ENCODE results near the gene PRRT4.

Gene PRRT4

DNA sequence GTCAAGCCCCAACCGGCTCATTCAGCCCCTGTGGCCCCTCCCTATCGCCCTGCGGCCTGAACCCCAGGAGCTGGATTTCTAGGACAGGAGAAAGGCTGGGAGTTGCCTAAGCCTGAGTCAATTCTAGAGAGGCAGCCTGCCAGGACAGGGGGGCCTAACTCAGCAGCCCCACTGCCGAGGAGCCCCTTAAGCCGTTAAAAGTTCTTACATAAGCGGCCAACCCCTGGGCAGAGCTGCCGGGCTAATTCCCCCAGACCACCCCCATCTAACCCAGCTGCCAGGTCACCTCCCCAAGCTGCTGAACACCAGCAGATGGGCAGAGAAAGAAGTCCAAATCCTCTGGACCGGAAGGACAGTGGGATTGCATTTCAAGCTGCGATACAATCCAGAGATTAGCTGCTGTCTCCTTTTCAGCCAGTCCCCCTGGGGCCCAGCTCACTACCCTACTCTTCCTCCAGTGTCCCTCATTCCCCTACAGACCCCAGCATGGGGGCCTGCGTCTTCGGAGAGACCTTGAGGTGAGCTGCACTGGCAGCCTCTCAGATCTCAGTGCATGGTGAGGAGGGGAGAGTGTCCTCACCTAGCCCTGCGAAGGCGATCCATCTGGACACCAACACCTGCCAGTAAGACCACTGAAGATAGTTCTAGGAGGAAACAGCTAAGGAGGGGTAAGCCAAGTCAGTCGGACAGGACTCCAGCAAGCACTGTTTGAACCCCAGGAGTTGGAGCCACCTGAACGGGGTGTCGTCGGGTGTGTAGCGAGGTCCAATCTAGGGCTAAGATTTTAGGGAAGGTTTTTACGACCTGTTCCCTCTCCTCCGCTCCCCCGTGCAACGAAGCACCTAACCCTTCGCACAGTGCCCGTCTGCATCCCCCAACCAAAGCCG lies 47.5 kb upstream of the PRRT4 start:
- peak overlapping the region; percentile 75 for H3K4me3 ChIP-seq (replicated peaks; ENCODE audit: insufficient read depth, low read length)
- peak in 1 of 2 experiments; percentile 75 for DNase-seq (ENCODE audit: low read depth in 1 of 2, low spot score in 1 of 2)
- TF ChIP-seq POLR2AphosphoS5 (IDR thresholded peaks at IDR 0.05; ENCODE audit: low read depth), result no peak
- no peak for TF ChIP-seq REST (IDR thresholded peaks at IDR 0.05; ENCODE audit: insufficient replicate concordance, low read depth)
- no peak for TF ChIP-seq GABPA (IDR thresholded peaks at IDR 0.05; ENCODE audit: low read depth)
- no peak for TF ChIP-seq CTCF (IDR thresholded peaks at IDR 0.05; ENCODE audit: insufficient read depth, low read length)
- H3K27ac ChIP-seq (replicated peaks), result peak overlapping the region; percentile 77
- H3K27me3 ChIP-seq (ENCODE audit: insufficient read depth, poor library complexity, severe bottlenecking), result no peaks in the 10 kb centered on the region

- DNase-seq (ENCODE audit: low read depth in 1 of 2, low spot score in 1 of 2), result peak in 1 of 2 experiments; percentile 52
- TF ChIP-seq REST (IDR thresholded peaks at IDR 0.05; ENCODE audit: insufficient replicate concordance, low read depth) (no peak), POLR2AphosphoS5 (IDR thresholded peaks at IDR 0.05; ENCODE audit: low read depth) (no peak), GABPA (IDR thresholded peaks at IDR 0.05; ENCODE audit: low read depth) (no peak), CTCF (IDR thresholded peaks at IDR 0.05; ENCODE audit: insufficient read depth, low read length) (no peak), SPI1 (IDR thresholded peaks at IDR 0.05; ENCODE audit: borderline replicate concordance, low read depth) (no peak)
- H3K27ac ChIP-seq (replicated peaks), result peak overlapping the region; percentile 77
- peak overlapping the region; percentile 75 for H3K4me3 ChIP-seq (replicated peaks; ENCODE audit: insufficient read depth, low read length)
- H3K27me3 ChIP-seq (ENCODE audit: insufficient read depth, poor library complexity, severe bottlenecking), result no peaks in the 10 kb centered on the region
Measured at GRCh38 chr7:128407751-128408708, 46.5 kb upstream of the PRRT4 start.

- no peaks in the 10 kb centered on the region for H3K27me3 ChIP-seq (ENCODE audit: insufficient read depth, poor library complexity, severe bottlenecking)
- no peak overlapping the region for H3K4me3 ChIP-seq (replicated peaks; ENCODE audit: insufficient read depth, low read length)
- peak overlapping the region; percentile 77 for H3K27ac ChIP-seq (replicated peaks)
- no peak for DNase-seq (ENCODE audit: low read depth in 1 of 2, low spot score in 1 of 2)
- TF ChIP-seq REST (IDR thresholded peaks at IDR 0.05; ENCODE audit: insufficient replicate concordance, low read depth) (no peak), CTCF (IDR thresholded peaks at IDR 0.05; ENCODE audit: insufficient read depth, low read length) (no peak), GABPA (IDR thresholded peaks at IDR 0.05; ENCODE audit: low read depth) (no peak)
Measured at GRCh38 chr7:128407233-128407589, 45.7 kb upstream of the PRRT4 start.
